HFFc6 (cell line): ENCODE results near the gene TXNRD2. TPM values are rescaled to one million over a fixed set of nuclear protein-coding genes. Genes with fewer than 3 reads are reported as not detected.

Experiments used
- DNase-seq: peaks from one replicate; pipeline ENCODE4 v3.0.0-alpha.2; 2018
- H3K27ac Mint-ChIP-seq: 2 replicates; pipeline ENCODE4 v1.8.0; 2020; ENCODE audit warnings: mild to moderate bottlenecking, mixed read lengths
- H3K27me3 Mint-ChIP-seq: 2 replicates; pipeline ENCODE4 v1.8.0; 2021; ENCODE audit warnings: mild to moderate bottlenecking, moderate library complexity, mixed read lengths; ENCODE audit not compliant: insufficient read depth
- H3K36me3 Mint-ChIP-seq: 2 replicates; pipeline ENCODE4 v1.8.0; 2021; ENCODE audit warnings: low read depth, mixed read lengths
- H3K4me1 Mint-ChIP-seq: 2 replicates; pipeline ENCODE4 v1.8.0; 2020; ENCODE audit warnings: low read depth, mixed read lengths
- H3K4me3 Mint-ChIP-seq: 2 replicates; pipeline ENCODE4 v1.8.0; 2020; ENCODE audit warnings: mild to moderate bottlenecking, moderate library complexity, mixed read lengths
- H3K9me3 Mint-ChIP-seq: 2 replicates; pipeline ENCODE4 v1.8.0; 2020; ENCODE audit warnings: mild to moderate bottlenecking, mixed read lengths
- total RNA-seq, 6 experiments: library from RNA; stranded (reverse); fragmentation: NEBNext Ultra II Directional; extraction: Animal tissue kit (Norgen Biotek cat#: 25700); gene quantifications; 2 replicates in 1 of 6; 3 replicates in 5 of 6; pipeline ENCODE4 v1.2.3, GENCODE V29; 2021
- TF ChIP-seq, protein P1 (sequence below): fragments of 200-600 bp; sonication (generic); IDR thresholded peaks from 2 replicates; pipeline ENCODE4 v1.5.0; 2021; ENCODE audit warnings: antibody characterized with exemption, mild to moderate bottlenecking

TXNRD2 gene
- total RNA-seq, 6 experiments from 2014 or later = 24.8 to 30.6 (median 28.3) TPM

DNA sequence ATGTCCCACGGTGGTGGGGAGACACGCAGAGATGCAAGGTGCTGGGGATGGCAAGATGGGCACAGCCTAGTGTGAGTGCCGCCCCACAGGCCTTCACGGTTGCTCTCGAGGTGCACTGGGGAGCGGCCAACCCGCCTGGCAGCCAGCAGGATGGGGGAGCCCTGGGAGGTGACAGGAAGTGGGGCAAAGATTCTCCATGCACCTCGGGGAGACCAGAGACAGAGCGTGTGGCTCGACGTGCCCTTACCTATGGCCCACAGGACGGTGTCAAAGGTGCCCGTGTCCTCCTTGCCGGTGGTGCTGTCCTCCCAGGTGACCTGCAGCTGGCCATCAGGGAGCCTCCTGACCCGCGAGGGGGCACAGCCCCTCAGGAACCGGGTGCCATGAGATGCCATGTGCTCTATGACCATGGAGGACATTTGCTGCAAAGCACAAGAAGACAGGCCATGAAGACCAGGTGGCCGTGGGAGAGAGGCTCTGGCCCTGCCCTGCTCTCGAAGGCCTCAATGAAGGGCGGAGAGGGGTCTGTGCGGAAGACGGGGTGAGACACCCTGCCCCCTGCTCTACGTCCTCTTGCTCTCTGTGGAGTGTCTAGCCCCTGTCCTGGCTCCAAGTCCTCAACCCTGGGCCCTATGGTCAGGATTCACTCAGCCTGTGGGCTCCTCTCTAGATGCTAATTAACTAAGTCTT is 46.3 kb downstream of the TXNRD2 start:
- TF ChIP-seq, protein P1, sequence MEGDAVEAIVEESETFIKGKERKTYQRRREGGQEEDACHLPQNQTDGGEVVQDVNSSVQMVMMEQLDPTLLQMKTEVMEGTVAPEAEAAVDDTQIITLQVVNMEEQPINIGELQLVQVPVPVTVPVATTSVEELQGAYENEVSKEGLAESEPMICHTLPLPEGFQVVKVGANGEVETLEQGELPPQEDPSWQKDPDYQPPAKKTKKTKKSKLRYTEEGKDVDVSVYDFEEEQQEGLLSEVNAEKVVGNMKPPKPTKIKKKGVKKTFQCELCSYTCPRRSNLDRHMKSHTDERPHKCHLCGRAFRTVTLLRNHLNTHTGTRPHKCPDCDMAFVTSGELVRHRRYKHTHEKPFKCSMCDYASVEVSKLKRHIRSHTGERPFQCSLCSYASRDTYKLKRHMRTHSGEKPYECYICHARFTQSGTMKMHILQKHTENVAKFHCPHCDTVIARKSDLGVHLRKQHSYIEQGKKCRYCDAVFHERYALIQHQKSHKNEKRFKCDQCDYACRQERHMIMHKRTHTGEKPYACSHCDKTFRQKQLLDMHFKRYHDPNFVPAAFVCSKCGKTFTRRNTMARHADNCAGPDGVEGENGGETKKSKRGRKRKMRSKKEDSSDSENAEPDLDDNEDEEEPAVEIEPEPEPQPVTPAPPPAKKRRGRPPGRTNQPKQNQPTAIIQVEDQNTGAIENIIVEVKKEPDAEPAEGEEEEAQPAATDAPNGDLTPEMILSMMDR = no peak
- Mint-ChIP-seq H3K36me3 (no peaks in the 10 kb centered on the region), H3K9me3 (no peaks in the 10 kb centered on the region), H3K4me1 (peaks cover 28% of the 10 kb centered on the region), H3K4me3 (no peak overlapping the region), H3K27me3 (no peaks in the 10 kb centered on the region; the same call in 1 of the 2 replicates), H3K27ac (no peak overlapping the region)
- no peak for DNase-seq

DNA sequence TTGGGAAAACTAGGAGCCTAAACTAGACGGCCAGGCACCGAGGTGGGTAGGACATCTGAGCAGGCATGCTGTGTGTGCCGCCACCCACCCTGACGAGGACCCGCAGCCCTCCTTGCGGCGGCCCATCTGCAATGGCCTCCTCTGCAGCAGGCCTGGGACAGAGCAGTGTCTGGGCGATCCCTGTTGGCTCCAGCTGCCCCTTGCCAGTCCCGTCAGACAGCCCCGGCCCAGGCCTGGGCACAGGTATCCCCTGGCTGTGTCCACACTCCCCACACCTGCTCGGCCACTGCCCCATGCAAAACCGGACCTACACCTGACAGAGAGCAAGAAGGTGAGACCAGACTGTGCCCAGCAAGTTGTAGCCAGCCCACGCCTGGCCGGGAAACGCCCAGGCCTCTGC is 48.3 kb downstream of the TXNRD2 start:
- no peaks in the 10 kb centered on the region for H3K36me3 Mint-ChIP-seq
- H3K27ac Mint-ChIP-seq = no peak overlapping the region
- no peaks in the 10 kb centered on the region for H3K27me3 Mint-ChIP-seq
- no peak overlapping the region for H3K4me3 Mint-ChIP-seq
- no peak for DNase-seq
- H3K9me3 Mint-ChIP-seq = no peaks in the 10 kb centered on the region
- H3K4me1 Mint-ChIP-seq = peaks cover 33% of the 10 kb centered on the region
- TF ChIP-seq, protein P1 = no peak

DNA sequence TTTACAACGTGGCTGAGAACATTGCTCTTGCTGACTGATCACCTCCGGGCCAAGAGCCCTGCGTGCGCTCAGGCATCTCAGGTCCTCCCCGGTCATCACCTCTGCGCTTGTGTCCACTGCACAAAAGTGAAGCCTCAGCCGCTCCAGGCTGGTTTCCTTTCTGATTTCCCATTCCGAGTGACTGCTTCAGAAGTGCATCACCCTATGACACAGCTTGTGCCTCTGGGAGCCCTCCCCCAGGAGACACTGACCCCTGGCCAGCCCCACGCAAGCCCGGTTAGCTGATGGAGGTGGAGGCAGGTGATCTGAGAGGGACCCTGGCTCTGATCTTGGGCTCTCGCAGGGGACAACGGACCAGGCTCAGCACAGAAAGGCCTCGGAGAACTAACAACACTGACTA is 48.7 kb downstream of the TXNRD2 start:
- Mint-ChIP-seq H3K9me3 (no peaks in the 10 kb centered on the region), H3K4me3 (0 out of 2 replicates have a peak overlapping the region, but pooled peaks have one; percentile 4), H3K27me3 (no peaks in the 10 kb centered on the region; the same call in 1 of the 2 replicates), H3K27ac (peak overlapping the region; percentile 12; the same call in 1 of the 2 replicates), H3K36me3 (no peaks in the 10 kb centered on the region), H3K4me1 (peaks cover 33% of the 10 kb centered on the region)
- TF ChIP-seq, protein P1 = no peak
- no peak for DNase-seq

GRCh38 chr22:19892257-19892879 is 49.2 kb downstream of the TXNRD2 start:
- TF ChIP-seq, protein P1 = no peak

DNA sequence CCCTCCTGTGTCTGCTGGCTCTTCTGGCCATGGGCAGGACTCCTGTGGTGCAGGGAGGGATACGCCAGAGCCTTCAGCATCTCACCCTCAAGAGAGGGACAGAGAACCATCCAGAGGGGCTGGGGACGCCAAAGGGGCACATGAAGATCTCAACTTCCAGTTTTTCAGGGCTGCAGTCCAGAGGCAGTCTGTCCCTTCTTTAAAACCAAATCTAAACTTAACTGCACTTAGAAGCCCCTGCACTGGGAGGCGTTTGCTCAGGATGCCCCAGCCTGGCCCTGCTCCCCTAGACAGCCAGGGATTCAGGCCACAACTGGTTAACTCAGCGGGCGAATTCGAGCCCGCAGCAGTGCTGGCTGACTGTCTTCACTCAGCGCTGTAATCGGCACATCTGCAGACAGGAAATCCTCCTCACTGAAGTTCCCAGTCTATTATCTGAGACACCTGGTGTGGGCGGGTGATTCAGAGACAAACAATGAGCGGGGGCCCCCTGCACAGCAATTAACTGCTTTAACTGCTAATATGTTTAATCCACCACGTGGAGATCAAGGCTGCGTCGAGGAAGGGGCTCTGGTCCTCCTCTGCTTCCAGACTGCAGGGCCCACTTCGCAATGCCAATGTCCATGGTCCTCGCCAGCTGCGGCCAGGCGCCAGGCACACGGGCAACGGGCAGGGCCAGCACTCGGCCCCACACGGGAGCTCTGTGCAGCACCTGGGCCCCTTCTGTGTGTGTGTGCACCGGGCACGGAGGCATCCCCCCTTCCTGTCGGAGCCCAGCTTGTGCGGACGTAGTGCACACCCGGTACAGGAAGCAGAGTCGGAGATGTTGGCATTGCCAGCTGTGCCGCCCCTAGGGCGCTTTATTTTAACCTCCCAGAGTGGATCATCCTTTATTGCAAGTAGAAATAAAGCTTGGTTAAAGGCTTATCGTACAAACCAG is 50.0 kb downstream of the TXNRD2 start:
- Mint-ChIP-seq H3K4me1 (peaks cover 44% of the 10 kb centered on the region), H3K27ac (peak overlapping the region; percentile 77), H3K9me3 (no peaks in the 10 kb centered on the region), H3K27me3 (no peaks in the 10 kb centered on the region; the same call in 1 of the 2 replicates), H3K4me3 (peak overlapping the region; percentile 54), H3K36me3 (peaks cover 8% of the 10 kb centered on the region; the same call in 1 of the 2 replicates)
- peak; percentile 77 for DNase-seq
- TF ChIP-seq, protein P1 = no peak

More at GRCh38 chr22:19892257-19892879, 49.2 kb downstream of the TXNRD2 start:
- no peak for DNase-seq
- Mint-ChIP-seq H3K4me1 (peaks cover 36% of the 10 kb centered on the region), H3K9me3 (no peaks in the 10 kb centered on the region), H3K36me3 (peaks cover 2% of the 10 kb centered on the region; the same call in 1 of the 2 replicates), H3K27ac (peak overlapping the region; percentile 77), H3K4me3 (no peak overlapping the region; the same call in 1 of the 2 replicates), H3K27me3 (no peaks in the 10 kb centered on the region; the same call in 1 of the 2 replicates)
